ENCODE data around the gene CEACAM1.
"Not testable (repeated sequence)": the region's sequence is repeated elsewhere in the genome, so short reads cannot be mapped to it uniquely, and the experiment has no call there.

The CEACAM1 gene

GRCh38 chr19:42508892-42509444 lies 19.3 kb downstream of the CEACAM1 start:
- DNase-seq: no peak

GRCh38 chr19:42505066-42505465 lies 23.2 kb downstream of the CEACAM1 start:
- no peak for DNase-seq

- DNase-seq: no peak
Measured at GRCh38 chr19:42501733-42502132, 26.5 kb downstream of the CEACAM1 start.

- DNase-seq: not testable (repeated sequence)
Measured at GRCh38 chr19:42501243-42501642, 27.0 kb downstream of the CEACAM1 start.

GRCh38 chr19:42498169-42498757 lies 30.0 kb downstream of the CEACAM1 start:
- no peak for DNase-seq

- no peak for DNase-seq
Measured at GRCh38 chr19:42497492-42498168, 30.7 kb downstream of the CEACAM1 start.

GRCh38 chr19:42496460-42497133 lies 31.7 kb downstream of the CEACAM1 start:
- no peak for DNase-seq

- no peak for DNase-seq
Measured at GRCh38 chr19:42495663-42496062, 32.6 kb downstream of the CEACAM1 start.

GRCh38 chr19:42494321-42494720 lies 34.0 kb downstream of the CEACAM1 start:
- no peak for DNase-seq

- no peak for DNase-seq
Measured at GRCh38 chr19:42488783-42489521, 39.3 kb downstream of the CEACAM1 start.

GRCh38 chr19:42487798-42488178 lies 40.5 kb downstream of the CEACAM1 start:
- no peak for DNase-seq

GRCh38 chr19:42487032-42487797 lies 41.1 kb downstream of the CEACAM1 start:
- no peak for DNase-seq

- not testable (repeated sequence) for DNase-seq
Measured at GRCh38 chr19:42485036-42485435, 43.2 kb downstream of the CEACAM1 start.

GRCh38 chr19:42480335-42481095 lies 47.8 kb downstream of the CEACAM1 start:
- no peak for DNase-seq

GRCh38 chr19:42479736-42480135 lies 48.5 kb downstream of the CEACAM1 start:
- no peak for DNase-seq

GRCh38 chr19:42478765-42479311 lies 49.4 kb downstream of the CEACAM1 start:
- DNase-seq: no peak

- DNase-seq: no peak
Measured at GRCh38 chr19:42477933-42478332, 50.3 kb downstream of the CEACAM1 start.

GRCh38 chr19:42477117-42477516 lies 51.2 kb downstream of the CEACAM1 start:
- DNase-seq: no peak

GRCh38 chr19:42475366-42475765 lies 52.9 kb downstream of the CEACAM1 start:
- DNase-seq: no peak

GRCh38 chr19:42474743-42475142 lies 53.5 kb downstream of the CEACAM1 start:
- no peak for DNase-seq

- no peak for DNase-seq
Measured at GRCh38 chr19:42473686-42474085, 54.6 kb downstream of the CEACAM1 start.

Data from NCI-H1105 (cell line).